Adrenal gland (tissue), 12 donors: ENCODE measurements around the gene C3orf22. TPM values are rescaled to one million over a fixed set of nuclear protein-coding genes. Genes with fewer than 3 reads are reported as not detected.

ENCODE experiments used
- DNase-seq, 7 donors: peaks; one replicate each; pipeline ENCODE4 v3.0.0-alpha.2; 2019 to 2020
- H3K27ac ChIP-seq, 5 donors: fragments of 200-600 bp; sonication (generic) in 4 of 5; 1 replicate in 3 of 5; 2 replicates in 2 of 5; pipeline versions ENCODE4 v1.5.1 to v1.8.0; 2016 to 2020; ENCODE audit warnings: mild to moderate bottlenecking in 1 of 5
- H3K27me3 ChIP-seq: fragments of 200-600 bp; 2 replicates; pipeline ENCODE4 v1.8.0; 2021
- H3K36me3 ChIP-seq, 2 donors: fragments of 200-600 bp; replicated peaks in 1 of 2; 1 replicate in 1 of 2; 2 replicates in 1 of 2; pipeline versions ENCODE4 v1.5.1 to v1.8.0; 2018 to 2022
- H3K4me1 ChIP-seq, 2 donors: fragments of 200-600 bp; replicated peaks in 1 of 2; 1 replicate in 1 of 2; 2 replicates in 1 of 2; pipeline versions ENCODE4 v1.5.1 to v1.8.0; 2018 to 2021
- H3K4me3 ChIP-seq, 4 donors: fragments of 200-600 bp; sonication (generic) in 3 of 4; one replicate each; pipeline ENCODE4 v1.5.1; 2016 to 2018
- H3K9me3 ChIP-seq, 3 donors: fragments of 200-600 bp; sonication (generic) in 1 of 3; replicated peaks in 1 of 3; 1 replicate in 2 of 3; 2 replicates in 1 of 3; pipeline versions ENCODE4 v1.5.1 to v1.8.0; 2016 to 2021
- CTCF ChIP-seq, 6 experiments: fragments of 450-650 bp in 4 of 6; fragments of 200-600 bp in 2 of 6; sonication (generic) in 1 of 6; IDR thresholded peaks; 1 replicate in 5 of 6; 2 replicates in 1 of 6; pipeline versions ENCODE4 v1.5.1 to v1.8.0; 2016 to 2021; ENCODE audit warnings: antibody characterized with exemption in 6 of 6, mild to moderate bottlenecking in 2 of 6, moderate library complexity in 1 of 6
- POLR2A ChIP-seq, 2 donors: fragments of 450-650 bp; IDR thresholded peaks; one replicate each; pipeline ENCODE4 v1.6.1; 2017; ENCODE audit warnings: antibody characterized with exemption in 2 of 2, mild to moderate bottlenecking in 2 of 2, moderate library complexity in 1 of 2
- WGBS, 4 donors: extraction: QIAGEN DNeasy Blood & Tissue Kit in 2 of 4; methylation state at CpG; one replicate each; pipeline versions ENCODE4 v1.1.5 to v1.1.7; 2013 to 2017; 5-methylcytosine and 5-hydroxymethylcytosine counted together
- intact Hi-C, 2 donors: fragments of 100-400 bp; cut with DNase I; formaldehyde crosslinking; loops; one replicate each; pipeline versions ENCODE4 v1.14.1 to v1.15.0; 2022 to 2023
- polyA plus RNA-seq, 3 donors: library from polyadenylated mRNA; stranded (reverse); fragments of 200-250 nt in 2 of 3; fragments of 350-450 nt in 1 of 3; fragmentation: Illumina TruSeq in 1 of 3; extraction: RNeasy Lipid Tissue Mini Kit (QIAGEN cat#74804) in 1 of 3; gene quantifications; one replicate each; pipeline ENCODE4 v1.2.3, GENCODE V29; 2013 to 2014
- total RNA-seq, 9 donors: library from RNA; depleted of rRNA in 4 of 9; stranded (reverse); fragments of >200 nt in 4 of 9; fragments of 120-200 nt in 1 of 9; fragmentation: NEBNext Ultra II Directional in 1 of 9; extraction: Animal tissue kit (Norgen Biotek cat#: 25700) in 1 of 9; gene quantifications; one replicate each; pipeline versions ENCODE4 v1.1.0 to v1.2.4, GENCODE V29; 2013 to 2023
- donor health status: healthy with polysubstance abuse.
- donor health status: Bipolar disorder and iron deficiency.
- donor health status: DM: yes; HTN: yes; CAD: no.
- donor health status: DM: no; HTN: no; CAD: no.
- donor health status: DM: no; HTN: no; CAD: no.
- donor health status: DM: yes; HTN: yes; CAD: no.

The C3orf22 gene
- total and polyA plus RNA-seq, 12 donors = not detected

- peaks cover 17 to 25% of the 10 kb centered on the region in 2 donors for H3K4me1 ChIP-seq
- no peaks in the 10 kb centered on the region for H3K36me3 ChIP-seq
- H3K27ac ChIP-seq = no peak overlapping the region
- DNase-seq = no peak
- intact Hi-C loops = loop anchor here (10.0 kb wide), 3 partner anchors 927 to 1017 kb away; no protein-coding TSS in a partner anchor
- WGBS, 4 donors = 75 to 90% (median 86%) methylated on average over 4 to 6 of the region's 6 CpGs
- H3K4me3 ChIP-seq = no peak overlapping the region
- no peaks in the 10 kb centered on the region for H3K9me3 ChIP-seq
- H3K27me3 ChIP-seq = peaks cover 4% of the 10 kb centered on the region
- TF ChIP-seq POLR2A (IDR thresholded peaks at IDR 0.05) = no peak
- no peak for TF ChIP-seq CTCF (IDR thresholded peaks at IDR 0.05)
Observed at GRCh38 chr3:126527455-126528211, 31.1 kb downstream of the C3orf22 start.

DNA sequence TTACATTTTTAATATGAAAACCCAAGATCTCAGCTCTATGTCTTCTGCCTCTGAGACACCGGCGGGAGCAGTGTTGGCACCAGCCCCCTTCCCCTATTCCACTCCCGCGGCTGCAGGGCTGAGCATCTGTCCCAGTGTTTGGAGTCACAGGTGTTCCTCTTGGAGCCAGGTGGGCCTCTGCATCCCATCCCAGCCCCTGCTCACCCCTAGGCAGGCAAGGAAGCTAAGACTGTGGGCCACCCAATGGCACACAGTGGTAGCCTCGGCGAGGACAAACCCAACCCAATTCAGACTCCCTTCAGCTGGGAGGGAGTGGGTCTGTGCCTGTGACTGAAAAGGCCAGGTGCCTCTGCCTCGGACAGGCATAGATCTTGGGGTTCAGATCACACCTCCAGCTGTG is 31.7 kb downstream of the C3orf22 start:
- Histone ChIP-seq H3K4me3 (no peak overlapping the region), H3K27me3 (peaks cover 4% of the 10 kb centered on the region), H3K9me3 (no peaks in the 10 kb centered on the region), H3K36me3 (no peaks in the 10 kb centered on the region), H3K27ac (no peak overlapping the region), H3K4me1 (peaks cover 17 to 25% of the 10 kb centered on the region in 2 donors)
- TF ChIP-seq CTCF (IDR thresholded peaks at IDR 0.05) = no peak
- TF ChIP-seq POLR2A (IDR thresholded peaks at IDR 0.05) = no peak
- 81 to 92% (median 85%) methylated on average over 5 to 7 of the region's 7 CpGs for WGBS, 4 donors
- no peak for DNase-seq
- intact Hi-C loops = loop anchor here (10.0 kb wide), 3 partner anchors 928 to 1018 kb away; no protein-coding TSS in a partner anchor

DNA sequence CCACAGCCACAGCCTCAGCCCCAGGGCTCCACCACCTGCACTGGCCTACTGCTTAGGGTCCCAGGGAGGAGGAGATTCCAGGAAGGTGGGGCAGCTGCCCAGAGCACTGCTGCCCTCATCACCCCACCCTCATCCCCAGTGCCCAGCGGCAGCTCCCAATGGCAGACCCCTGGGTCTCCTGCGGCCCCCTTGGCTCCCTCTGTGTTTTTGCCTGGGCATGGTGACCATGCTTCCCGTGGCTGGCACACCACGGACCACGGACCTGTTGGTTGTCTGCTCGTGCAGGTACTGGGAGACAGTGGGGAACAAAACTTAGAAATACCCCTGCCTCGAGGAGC is 32.1 kb downstream of the C3orf22 start:
- Histone ChIP-seq H3K4me1 (peaks cover 17 to 25% of the 10 kb centered on the region in 2 donors), H3K4me3 (no peak overlapping the region), H3K27me3 (peaks cover 4% of the 10 kb centered on the region), H3K36me3 (no peaks in the 10 kb centered on the region), H3K9me3 (no peaks in the 10 kb centered on the region), H3K27ac (no peak overlapping the region)
- WGBS, 4 donors = 83 to 92% (median 84%) methylated on average over 4 to 7 of the region's 7 CpGs
- TF ChIP-seq CTCF (IDR thresholded peaks at IDR 0.05) (no peak), POLR2A (IDR thresholded peaks at IDR 0.05) (no peak)
- DNase-seq = no peak
- intact Hi-C loops = loop anchor here (10.0 kb wide), 3 partner anchors 928 to 1018 kb away; no protein-coding TSS in a partner anchor

DNA sequence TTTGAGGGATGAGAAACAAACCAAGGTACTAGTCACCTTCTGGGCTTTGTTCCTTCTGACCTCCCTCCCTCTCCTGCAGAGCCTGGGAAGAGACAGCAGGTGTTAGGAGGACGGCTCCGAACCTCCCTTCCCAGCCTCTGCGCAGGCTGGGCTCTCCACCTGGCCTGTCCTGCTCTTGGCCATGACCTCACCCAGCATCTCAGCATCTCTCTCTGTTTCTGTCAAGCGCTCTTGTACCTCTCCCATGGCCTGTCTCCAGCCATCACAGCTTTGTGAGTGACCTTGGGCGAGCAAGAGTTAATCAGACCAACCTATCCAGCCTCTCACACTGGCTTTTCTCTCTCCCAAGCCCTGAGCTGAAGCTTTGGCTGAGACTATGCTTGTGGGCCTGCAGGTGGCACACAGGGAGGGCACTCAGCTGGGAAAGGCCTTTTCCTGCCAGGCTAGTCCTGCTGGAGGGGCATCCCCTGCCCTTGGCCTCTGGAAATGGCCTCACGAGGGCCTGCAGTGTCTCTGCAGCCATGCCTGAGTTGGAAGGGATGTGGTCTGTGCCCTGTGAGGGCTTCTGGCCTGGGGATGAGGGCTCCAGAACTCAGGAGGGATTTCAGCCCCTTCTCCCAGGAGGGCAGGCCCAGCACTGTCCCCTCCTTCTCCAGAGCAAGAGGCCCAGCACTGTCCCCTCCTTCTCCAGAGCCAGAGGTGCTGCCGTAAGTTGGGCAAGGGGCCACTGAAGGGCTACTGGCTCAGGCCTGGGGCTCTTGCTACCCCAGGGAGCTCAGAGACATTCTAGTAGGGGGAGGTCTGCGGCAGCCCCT is 32.7 kb downstream of the C3orf22 start:
- 86 to 94% (median 88%) methylated on average over 7 to 8 of the region's 8 CpGs for WGBS, 4 donors
- Histone ChIP-seq H3K27me3 (peaks cover 4% of the 10 kb centered on the region), H3K9me3 (no peaks in the 10 kb centered on the region), H3K36me3 (no peaks in the 10 kb centered on the region), H3K27ac (no peak overlapping the region), H3K4me1 (peaks cover 17 to 25% of the 10 kb centered on the region in 2 donors), H3K4me3 (no peak overlapping the region)
- no peak for DNase-seq
- intact Hi-C loops = loop anchor here (10.0 kb wide), 3 partner anchors 929 to 1019 kb away; no protein-coding TSS in a partner anchor
- TF ChIP-seq POLR2A (IDR thresholded peaks at IDR 0.05) (no peak), CTCF (IDR thresholded peaks at IDR 0.05) (no peak)
